Parathyroid adenoma (tissue), 2 donors: ENCODE results near the gene GPR176.
A peak's percentile ranks its signal among the peaks of the same experiment; 100 is the strongest.

ENCODE experiments used
- H2AFZ ChIP-seq: fragments of 300-600 bp; sonication (generic); one replicate; pipeline ENCODE4 v1.7.0; 2017; ENCODE audit warnings: antibody characterized with exemption, mild to moderate bottlenecking
- H3K27ac ChIP-seq: fragments of 300-600 bp; sonication (generic); one replicate; pipeline ENCODE4 v1.7.0; 2017
- H3K27me3 ChIP-seq: fragments of 300-600 bp; sonication (generic); one replicate; pipeline ENCODE4 v1.7.0; 2017; ENCODE audit warnings: low read length; ENCODE audit not compliant: control insufficient read depth, insufficient read depth
- H3K36me3 ChIP-seq: fragments of 300-600 bp; sonication (generic); one replicate; pipeline ENCODE4 v1.7.0; 2017; ENCODE audit warnings: low read length; ENCODE audit not compliant: control insufficient read depth, insufficient read depth
- H3K4me1 ChIP-seq: fragments of 300-600 bp; sonication (generic); one replicate; pipeline ENCODE4 v1.7.0; 2017; ENCODE audit warnings: control low read depth
- H3K4me2 ChIP-seq: fragments of 300-600 bp; sonication (generic); one replicate; pipeline ENCODE4 v1.7.0; 2017; ENCODE audit warnings: low read length
- H3K4me3 ChIP-seq: fragments of 300-600 bp; sonication (generic); one replicate; pipeline ENCODE4 v1.7.0; 2017; ENCODE audit warnings: low read depth, low read length
- H3K79me2 ChIP-seq: fragments of 300-600 bp; sonication (generic); one replicate; pipeline ENCODE4 v1.7.0; 2017; ENCODE audit warnings: control low read depth
- H3K9ac ChIP-seq: fragments of 300-600 bp; sonication (generic); one replicate; pipeline ENCODE4 v1.7.0; 2017; ENCODE audit warnings: mild to moderate bottlenecking
- H3K9me3 ChIP-seq: fragments of 300-600 bp; sonication (generic); one replicate; pipeline ENCODE4 v1.7.0; 2017; ENCODE audit warnings: low read length; ENCODE audit not compliant: control insufficient read depth
- CTCF ChIP-seq: fragments of 300-600 bp; sonication (generic); IDR thresholded peaks from one replicate; pipeline ENCODE4 v1.7.0; 2017; ENCODE audit warnings: antibody characterized with exemption, mild to moderate bottlenecking
- donor health status: primary hyperparathyroidism.

The GPR176 gene

GRCh38 chr15:39937696-39938095, 17.6 kb upstream of the GPR176 start:
- no peak overlapping the region for H3K9ac ChIP-seq

GRCh38 chr15:39936681-39937080, 16.6 kb upstream of the GPR176 start:
- Histone ChIP-seq H3K9me3 (no peaks in the 10 kb centered on the region), H3K9ac (no peak overlapping the region), H3K79me2 (peaks cover 3% of the 10 kb centered on the region), H3K4me2 (no peak overlapping the region), H2AFZ (no peak overlapping the region), H3K36me3 (no peaks in the 10 kb centered on the region), H3K27me3 (no peaks in the 10 kb centered on the region), H3K4me1 (no peaks in the 10 kb centered on the region), H3K27ac (no peak overlapping the region), H3K4me3 (no peak overlapping the region)
- no peak for TF ChIP-seq CTCF

More at GRCh38 chr15:39937696-39938095, 17.6 kb upstream of the GPR176 start:
- H3K4me1 ChIP-seq, result no peaks in the 10 kb centered on the region
- H2AFZ ChIP-seq, result no peak overlapping the region
- TF ChIP-seq CTCF, result no peak
- H3K36me3 ChIP-seq, result no peaks in the 10 kb centered on the region
- no peaks in the 10 kb centered on the region for H3K9me3 ChIP-seq
- H3K27ac ChIP-seq, result no peak overlapping the region
- H3K79me2 ChIP-seq, result peaks cover 3% of the 10 kb centered on the region
- H3K4me2 ChIP-seq, result no peak overlapping the region
- no peaks in the 10 kb centered on the region for H3K27me3 ChIP-seq
- H3K4me3 ChIP-seq, result no peak overlapping the region

GRCh38 chr15:39936187-39936586, 16.1 kb upstream of the GPR176 start:
- Histone ChIP-seq H3K4me1 (no peaks in the 10 kb centered on the region), H2AFZ (no peak overlapping the region), H3K9me3 (no peaks in the 10 kb centered on the region), H3K79me2 (peaks cover 3% of the 10 kb centered on the region), H3K9ac (no peak overlapping the region), H3K27me3 (no peaks in the 10 kb centered on the region), H3K4me2 (no peak overlapping the region), H3K36me3 (no peaks in the 10 kb centered on the region), H3K27ac (no peak overlapping the region), H3K4me3 (no peak overlapping the region)
- no peak for TF ChIP-seq CTCF

- no peak overlapping the region for H3K4me2 ChIP-seq
- H3K9ac ChIP-seq, result no peak overlapping the region
- H3K9me3 ChIP-seq, result no peaks in the 10 kb centered on the region
- peaks cover 3% of the 10 kb centered on the region for H3K79me2 ChIP-seq
- peak overlapping the region; percentile 79 for H3K4me3 ChIP-seq
- H3K27ac ChIP-seq, result no peak overlapping the region
- H3K36me3 ChIP-seq, result no peaks in the 10 kb centered on the region
- no peaks in the 10 kb centered on the region for H3K4me1 ChIP-seq
- H3K27me3 ChIP-seq, result no peaks in the 10 kb centered on the region
- TF ChIP-seq CTCF, result no peak
- no peak overlapping the region for H2AFZ ChIP-seq
Observed at GRCh38 chr15:39935241-39935640, 15.2 kb upstream of the GPR176 start.

GRCh38 chr15:39934397-39935071, 14.5 kb upstream of the GPR176 start:
- H3K9ac ChIP-seq, result no peak overlapping the region
- H3K36me3 ChIP-seq, result no peaks in the 10 kb centered on the region
- no peaks in the 10 kb centered on the region for H3K4me1 ChIP-seq
- H3K27me3 ChIP-seq, result no peaks in the 10 kb centered on the region
- peaks cover 3% of the 10 kb centered on the region for H3K79me2 ChIP-seq
- peak overlapping the region; percentile 79 for H3K4me3 ChIP-seq
- TF ChIP-seq CTCF, result no peak
- no peaks in the 10 kb centered on the region for H3K9me3 ChIP-seq
- H3K4me2 ChIP-seq, result peak overlapping the region; percentile 88
- peak overlapping the region; percentile 88 for H2AFZ ChIP-seq
- H3K27ac ChIP-seq, result peak overlapping the region; percentile 77
